SKM-1 (cell line): ENCODE results near the gene CA12.

Experiments used
- DNase-seq: peaks from one replicate; lab custom pipeline; 2025; ENCODE audit not compliant: unreplicated experiment; lab: John Stamatoyannopoulos, UW

CA12 gene

DNA sequence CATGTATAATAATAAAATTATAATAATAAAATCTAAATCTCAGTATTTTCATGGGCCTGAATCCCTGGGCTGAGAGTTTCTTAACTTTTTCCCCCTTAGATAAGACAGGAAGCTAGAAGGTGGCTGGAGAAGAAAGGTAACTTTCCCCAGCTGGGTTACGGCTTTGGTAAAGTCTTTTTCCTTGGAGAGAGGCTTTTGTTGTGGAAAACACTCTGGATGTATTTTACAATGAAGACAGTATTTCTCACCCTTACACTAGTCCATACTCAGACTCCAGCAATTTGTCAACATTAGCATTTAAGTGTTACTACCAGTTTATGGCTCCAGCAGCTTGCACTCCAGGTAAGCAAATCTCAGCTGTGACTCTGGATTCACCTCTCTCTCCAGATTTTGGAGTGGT lies 69.4 kb downstream of the CA12 start:
- DNase-seq, result no peak

DNA sequence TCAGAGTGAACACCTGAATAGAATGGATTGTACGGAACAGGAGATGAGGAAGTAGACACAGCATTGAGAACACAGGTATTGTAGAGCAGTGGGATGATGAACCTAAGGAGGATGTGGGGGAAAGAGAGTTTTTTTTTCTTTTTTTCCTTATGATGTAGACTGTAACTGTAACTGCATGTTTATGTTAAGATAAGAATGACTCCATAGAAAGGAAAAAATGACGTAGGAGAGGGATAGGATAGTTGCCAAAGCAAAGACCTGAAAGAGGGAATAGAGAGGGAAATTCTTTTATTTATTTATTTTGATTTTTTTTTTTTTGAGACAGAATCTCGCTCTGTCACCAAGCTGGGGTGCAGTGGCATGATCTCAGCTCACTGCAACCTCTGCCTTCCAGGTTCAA lies 71.0 kb downstream of the CA12 start:
- DNase-seq, result no peak

DNA sequence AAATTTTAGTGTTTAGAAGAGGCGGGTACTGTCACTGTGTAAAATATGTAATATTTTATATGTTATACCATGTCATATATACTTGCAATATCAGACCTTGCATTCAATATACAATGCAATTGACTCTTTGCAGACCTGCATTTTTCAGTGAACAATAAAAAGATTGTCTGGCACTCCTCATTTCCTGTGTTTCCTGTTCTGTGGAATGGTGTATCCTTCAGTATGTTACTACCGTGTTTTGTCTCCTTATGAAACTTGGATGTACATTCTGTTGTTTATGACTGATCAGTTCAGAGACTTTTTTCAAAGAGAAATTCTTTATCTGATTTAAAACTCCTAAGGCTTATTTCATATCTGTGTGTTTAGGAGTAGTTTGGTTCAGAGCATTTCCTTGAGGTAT lies 72.7 kb downstream of the CA12 start:
- no peak for DNase-seq

DNA sequence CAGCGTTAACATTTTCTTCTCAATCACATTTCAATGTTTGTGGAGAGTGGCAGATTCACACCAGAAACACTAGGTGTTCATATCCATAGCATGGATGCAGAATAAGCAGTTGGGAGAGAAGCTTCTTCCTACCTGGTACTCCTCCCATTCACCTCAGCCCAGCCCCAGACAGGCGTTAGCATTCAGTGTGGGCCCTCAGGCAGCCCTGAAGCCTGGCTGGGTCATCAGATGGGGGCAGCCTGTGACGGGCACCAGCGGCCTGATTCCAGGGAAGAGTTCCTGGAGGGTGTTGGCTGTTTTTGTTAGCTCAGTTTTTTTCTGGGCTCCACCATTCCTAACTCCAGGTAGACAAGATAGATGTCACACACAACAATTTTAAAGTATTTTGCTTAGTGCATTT lies 73.2 kb downstream of the CA12 start:
- no peak for DNase-seq

DNA sequence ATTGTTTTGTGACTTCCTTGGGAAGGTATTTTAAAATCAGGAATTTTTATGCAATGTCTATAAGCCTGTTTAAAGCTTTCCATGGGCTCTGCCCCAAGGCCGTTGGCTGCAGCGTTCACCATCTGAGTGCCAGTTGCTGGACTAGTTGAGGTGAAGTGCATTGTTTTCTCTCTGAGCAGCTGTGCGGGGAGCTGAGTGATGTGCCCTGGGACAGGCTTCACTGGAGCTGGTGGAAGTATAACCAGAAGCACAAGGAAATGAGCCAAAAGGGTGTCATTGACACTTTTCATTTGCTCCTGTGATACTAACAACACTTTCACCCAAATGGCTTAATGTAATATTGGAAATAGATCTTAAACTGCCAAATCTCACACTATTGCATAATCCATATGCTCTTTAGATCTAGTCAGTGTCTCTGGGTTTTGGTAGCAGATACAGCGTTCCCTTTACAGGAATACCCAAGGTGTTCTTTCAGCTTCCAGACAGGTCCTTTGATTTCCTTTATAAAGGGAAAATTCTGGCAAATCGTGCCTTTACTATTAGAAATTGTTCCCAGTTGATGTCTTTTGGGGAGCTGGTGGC lies 75.1 kb downstream of the CA12 start:
- DNase-seq, result no peak

DNA sequence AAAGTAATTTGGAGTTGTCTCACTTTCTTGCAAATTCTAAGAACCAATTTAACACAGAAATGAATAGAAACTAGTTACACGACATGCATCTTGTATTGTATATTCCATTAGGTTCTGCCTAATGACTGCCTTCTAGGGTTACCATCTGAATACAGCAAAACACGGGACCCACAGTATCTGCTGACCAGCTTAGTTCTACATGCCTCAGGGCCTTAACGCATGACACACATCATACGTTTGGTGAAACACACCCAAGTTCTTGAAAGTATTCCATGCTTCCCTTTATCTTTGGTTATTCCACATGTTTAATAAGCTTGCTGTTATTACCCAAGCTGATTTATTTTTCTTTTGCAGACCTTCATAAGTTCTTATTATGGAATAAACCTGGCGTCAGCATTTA lies 76.4 kb downstream of the CA12 start:
- no peak for DNase-seq

DNA sequence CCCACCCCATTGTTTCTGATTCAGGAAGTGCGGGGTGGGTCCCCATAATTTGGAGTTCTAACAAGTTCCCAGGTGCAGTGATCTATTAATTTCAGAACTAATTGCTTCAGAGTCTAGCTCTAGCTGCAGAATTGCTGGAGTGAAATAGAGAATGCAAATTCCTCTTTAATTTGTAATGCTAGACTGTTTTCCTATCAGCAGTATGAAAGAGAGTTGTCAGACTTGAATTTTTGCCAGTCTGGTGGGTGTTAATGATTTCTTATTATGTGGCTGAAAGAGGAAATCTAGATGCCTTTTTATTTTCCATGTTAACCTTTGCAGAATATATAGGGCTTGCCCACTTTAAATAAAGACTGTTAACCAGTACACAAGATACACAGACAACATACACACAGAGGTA lies 80.6 kb downstream of the CA12 start:
- DNase-seq, result no peak

DNA sequence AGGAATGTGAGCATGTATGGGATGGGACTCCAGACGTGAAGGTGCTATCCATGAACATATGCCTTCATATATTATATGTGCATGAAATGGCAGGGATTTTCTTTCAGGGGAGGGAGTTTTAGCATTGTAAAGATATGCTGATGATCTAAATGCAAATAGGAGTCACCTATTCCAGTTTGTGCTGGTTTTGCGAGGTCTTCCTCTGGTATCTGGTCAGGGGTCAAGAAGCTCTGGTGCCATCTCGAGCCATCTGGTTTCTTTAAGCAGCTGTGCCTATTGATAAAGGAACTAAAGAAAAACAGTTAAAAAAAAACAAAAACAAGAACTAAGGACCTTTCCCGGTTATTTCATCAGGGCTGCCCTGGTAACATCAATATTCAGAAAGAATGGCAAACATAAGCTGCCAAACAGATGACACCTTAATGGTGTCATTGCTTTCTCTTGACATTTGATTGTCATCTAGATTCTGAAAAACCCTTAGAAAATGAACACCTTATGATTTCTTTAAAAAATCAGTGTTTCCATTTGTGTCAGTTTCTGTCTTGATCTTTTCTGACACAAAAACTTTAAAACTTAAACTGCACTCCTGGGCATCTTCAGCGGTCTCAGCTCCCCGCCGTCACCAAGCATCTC lies 81.6 kb downstream of the CA12 start:
- DNase-seq, result no peak

DNA sequence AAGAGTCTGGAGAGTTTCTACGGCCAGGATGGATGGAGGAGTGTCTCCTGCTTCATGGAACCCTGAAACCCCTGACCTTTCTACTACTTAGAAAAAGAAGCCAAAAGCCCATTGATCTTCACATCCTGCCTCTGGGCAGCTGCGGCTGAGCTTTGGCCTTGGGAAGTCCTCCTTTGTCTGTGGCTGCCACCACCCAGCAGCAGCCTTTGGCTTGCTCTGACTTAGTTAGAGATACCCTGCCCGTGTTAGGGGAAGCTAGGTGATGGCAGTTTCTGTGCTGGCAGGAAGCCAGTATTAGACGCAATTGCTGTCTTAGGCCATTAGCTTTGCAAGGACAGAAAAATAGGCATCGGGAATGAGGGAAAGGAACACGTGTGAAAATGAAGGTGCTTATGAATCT lies 85.5 kb downstream of the CA12 start:
- no peak for DNase-seq

DNA sequence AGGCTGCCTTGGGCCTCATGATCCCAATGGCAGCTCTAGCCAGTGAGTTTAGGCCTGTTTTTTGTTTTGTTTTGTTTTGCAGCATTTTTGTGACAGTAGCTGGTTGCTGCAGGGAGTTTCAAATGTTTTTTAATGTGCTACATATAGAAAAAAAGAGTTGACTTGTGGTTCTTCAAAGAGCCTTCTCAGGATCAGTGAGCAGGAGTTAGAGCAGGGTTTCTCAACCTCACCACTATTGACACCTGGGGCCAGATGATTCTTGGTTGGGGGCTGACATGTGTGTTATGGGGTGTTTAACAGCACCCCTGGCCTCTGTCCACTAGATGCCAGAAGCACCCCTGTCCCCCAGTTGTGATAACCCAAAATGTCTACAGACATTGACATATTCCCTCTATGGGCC lies 86.3 kb downstream of the CA12 start:
- no peak for DNase-seq

DNA sequence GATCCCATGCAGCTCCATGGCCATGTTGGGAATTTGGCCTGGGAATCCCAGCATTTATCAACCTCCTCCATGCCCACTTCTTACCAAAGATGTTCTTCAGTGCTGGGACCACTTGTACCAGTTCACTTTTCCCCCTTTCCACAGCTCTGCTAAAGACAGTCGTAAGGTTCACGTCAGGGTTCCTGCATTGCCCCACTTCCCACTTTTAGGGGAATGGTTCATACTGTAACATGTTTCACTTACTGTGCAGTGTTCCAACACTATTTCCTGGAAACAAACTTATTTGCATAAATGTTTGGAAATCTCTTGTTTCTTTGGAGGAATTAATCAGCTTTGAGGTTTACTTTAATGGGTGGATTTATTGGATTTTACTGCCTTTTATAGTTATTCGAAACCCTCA lies 87.3 kb downstream of the CA12 start:
- no peak for DNase-seq

DNA sequence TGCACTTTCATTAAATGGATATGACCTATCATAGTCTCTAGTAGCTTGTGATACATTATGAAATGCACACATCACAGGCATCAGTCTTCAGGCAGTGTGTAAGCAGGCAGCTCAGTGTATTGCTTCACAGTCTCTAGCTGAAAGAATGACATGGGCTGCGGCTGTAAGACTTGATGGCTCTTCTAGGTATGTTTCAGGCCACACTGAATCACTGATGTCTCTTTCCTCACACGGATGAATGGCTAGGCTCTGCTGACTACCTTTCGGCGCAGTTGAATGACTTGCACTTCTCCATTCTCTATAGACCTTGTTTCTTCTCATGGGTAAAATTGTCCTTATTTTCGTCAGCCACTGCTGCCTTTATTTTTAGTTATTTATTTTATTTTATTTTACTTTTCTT lies 88.9 kb downstream of the CA12 start:
- DNase-seq, result no peak

DNA sequence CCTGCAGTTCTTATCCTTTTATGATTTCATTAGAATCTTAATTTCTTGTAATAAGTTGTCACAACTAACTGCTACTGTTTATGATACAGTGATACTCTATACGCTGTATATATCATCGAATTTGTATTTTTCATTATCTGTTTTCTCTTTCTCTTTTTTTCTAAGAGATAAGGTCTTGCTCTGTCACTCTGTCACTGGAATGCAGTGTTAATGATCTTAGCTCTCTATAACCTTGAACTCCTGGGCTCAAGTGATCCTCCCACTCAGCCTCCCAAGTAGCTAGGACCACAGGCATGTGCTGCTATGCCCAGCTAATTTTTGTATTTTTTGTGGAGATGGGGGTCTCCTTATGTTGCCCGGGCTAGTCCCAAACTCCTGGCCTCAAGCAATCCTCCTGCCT lies 89.4 kb downstream of the CA12 start:
- DNase-seq, result no peak

DNA sequence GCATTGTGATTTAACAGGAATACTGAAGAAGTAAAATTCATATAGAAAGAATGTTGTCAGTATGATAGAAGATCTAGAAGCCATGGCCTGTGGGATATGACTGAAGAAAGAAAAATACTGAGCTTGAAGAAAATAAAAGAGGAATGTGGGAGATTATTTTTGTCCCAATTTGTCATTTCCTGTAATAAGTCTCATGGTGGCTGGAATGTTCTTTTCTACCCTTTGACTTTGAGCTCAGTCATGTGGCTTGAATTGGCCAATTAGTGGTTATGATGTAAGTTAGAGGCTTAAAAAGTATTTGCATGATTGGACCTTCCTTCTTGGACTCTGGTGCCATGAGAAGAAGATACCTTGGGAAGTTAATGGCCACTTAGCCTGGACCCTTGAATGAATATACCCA lies 90.1 kb downstream of the CA12 start:
- no peak for DNase-seq

DNA sequence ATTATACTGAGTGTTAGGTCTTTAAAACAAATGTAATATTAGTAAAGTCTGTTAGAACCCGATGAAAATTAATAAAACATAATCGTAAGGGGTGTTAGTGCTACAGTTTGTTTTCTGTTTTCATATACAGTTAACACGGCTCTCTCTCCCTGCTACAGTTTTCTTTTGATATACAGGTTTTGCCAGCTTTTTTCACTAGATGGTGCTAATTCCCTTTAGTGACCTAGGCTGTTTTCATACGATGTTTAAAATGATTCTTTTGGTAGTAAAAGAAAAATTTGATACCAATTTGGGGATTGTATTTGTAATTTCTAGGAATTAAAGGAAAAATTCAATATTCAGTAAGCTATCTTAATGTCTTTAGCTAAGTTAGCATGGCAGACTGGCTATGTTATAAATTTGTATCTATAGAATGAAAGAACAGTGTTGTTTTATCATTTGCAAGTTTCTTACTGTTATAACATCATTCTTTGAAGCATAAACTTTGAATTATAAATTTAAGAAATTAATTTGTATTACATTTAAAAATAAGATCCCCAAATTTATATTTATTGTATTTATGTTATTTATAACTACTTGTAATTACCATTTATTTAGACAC lies 92.8 kb downstream of the CA12 start:
- DNase-seq, result peak; percentile 44

DNA sequence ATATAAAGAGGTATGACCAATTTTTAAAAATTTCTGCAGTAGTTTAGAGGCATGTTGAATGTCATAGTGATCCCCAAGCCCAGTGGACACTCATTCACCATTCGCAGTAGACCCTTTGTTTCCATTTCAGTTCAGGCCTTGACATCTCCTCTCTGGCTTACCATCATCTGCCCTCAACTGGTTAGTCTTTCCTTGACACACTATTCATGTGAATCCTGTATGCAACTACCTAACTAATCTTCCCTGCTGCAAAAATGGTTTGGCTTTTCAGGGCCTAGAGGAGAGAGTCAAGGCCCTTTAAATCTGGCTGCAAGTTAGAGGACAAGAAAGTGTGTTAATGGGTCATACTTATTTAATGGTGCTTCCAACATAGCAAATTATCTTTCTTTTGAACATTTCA lies 93.3 kb downstream of the CA12 start:
- no peak for DNase-seq

DNA sequence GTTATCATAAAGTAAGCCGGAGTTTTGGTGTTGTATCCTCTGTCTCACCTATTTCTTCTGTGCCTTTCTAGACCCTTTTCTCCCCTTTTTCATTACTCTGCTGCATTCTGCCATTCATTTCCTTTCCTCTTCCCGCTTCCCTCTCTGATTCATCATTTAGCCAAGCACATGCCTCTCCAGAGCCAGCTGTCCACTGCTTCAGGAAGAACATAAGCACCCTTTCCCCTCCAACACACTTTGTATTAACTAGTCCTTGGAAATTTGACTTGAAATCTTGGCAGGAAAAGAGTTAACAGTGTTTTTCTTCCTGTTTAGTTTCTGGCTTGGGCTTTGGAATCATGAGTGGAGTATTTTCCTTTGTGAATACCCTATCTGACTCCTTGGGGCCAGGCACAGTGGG lies 94.5 kb downstream of the CA12 start:
- DNase-seq, result no peak

DNA sequence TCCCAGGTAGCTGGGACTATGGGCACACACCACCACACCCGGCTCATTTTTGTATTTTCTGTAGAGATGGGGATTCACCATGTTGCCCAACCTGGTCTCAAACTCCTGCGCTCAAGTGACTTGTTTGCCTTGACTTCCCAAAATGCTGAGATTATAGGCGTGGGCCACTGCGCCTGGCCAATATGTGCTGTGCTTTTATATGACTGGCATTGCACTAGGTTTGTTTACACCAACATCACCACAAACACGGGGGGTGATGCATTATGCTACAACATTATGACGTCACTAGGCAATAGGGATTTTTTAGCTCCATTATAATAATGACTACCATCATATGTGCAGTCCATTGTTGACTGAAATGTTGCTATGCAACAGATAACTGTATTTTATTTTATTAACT lies 97.3 kb downstream of the CA12 start:
- DNase-seq, result no peak

DNA sequence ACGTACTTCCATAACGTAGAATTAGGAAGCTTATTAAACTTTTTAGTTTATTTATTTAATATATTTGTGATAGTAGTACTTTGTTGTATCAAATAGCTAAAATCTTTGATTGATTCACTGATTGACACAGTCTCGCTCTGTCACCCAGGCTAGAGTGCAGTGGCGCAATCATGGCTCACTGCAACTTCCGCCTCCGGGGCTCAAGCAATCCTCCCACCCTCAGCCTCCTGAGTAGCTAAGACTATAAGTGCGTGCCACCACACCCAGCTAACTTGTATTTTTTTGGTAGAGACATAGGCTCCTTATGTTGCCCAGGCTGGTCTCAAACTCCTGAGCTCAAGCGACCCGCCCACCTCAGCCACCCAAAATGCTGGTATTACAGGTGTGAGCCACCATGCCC lies 98.5 kb downstream of the CA12 start:
- DNase-seq, result peak; percentile 61

DNA sequence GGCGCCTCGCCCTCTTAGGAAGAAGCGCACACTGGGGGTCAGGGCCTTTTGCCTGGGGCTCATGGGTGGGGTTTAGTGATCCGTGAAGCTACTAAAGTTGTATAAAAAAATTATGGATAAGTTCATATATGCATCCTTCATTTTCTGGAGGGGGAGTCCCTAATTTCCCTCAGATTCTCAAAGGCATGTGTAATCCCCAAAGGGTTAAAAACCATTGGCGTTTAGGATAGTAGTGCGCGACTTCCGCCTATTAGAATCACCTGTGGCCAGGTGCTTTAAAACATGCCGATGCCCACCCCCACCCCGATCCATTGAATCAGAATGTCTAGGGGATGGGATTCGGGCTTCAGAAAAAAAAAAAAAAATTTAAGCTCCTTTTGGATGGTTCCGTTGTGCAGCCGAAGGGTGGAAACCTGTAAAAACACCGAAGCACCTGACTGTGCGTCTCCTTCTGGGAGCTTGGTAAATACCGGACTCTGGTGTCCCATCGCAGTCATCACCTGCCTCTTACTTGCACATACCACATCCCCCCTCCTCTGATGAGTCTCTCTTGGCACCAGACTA lies 103.7 kb downstream of the CA12 start:
- DNase-seq, result no peak

DNA sequence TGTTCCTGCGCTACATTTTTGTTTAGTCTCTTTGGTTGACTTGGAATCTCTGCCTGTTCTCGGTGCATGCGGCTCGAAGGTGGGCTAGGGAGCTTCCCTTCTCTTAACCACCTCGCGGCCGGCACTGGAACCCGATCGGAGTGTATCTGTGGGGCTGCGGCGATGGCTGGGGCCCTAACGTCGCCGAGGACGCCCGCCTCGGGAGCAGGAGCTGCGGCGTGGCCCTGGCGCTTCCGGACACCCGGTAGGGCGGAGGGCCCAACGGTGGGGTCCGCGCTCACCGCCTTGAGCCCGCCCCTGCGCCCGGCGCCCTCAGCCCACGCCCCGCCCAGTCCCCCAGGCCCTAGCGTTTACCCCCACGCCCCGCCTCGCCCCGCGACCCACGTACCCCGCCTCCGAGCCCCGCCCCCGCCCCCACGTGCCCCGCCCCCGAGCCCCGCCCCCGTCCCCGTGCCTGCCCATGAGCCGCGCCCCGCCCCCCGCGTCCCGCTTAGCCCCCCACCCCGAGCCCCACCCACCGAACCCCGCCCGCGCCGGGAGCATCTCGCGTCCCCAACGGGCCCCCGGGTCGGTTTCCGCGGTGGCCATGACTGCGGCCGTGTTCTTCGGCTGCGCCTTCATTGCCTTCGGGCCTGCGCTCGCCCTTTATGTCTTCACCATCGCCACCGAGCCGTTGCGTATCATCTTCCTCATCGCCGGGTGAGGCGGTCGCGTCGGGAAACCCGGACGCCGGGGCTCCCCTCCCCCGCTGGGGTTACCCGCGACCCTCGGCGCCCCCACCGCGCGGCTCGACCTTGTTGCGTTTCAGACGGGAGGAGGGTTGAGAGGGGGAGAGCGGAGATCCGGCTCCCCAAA lies 104.4 kb downstream of the CA12 start, which contains the start of gene APH1B:
Gene APH1B (plus strand): TSS at position 568 of the 855 bp plus-strand sequence. CDS start 19 bp downstream, at position 587.
- DNase-seq, result peak; percentile 49
